ENCODE results near the gene TCEAL7.
"Not testable (repeated sequence)": the region's sequence is repeated elsewhere in the genome, so short reads cannot be mapped to it uniquely, and the experiment has no call there.

The TCEAL7 gene, protein sequence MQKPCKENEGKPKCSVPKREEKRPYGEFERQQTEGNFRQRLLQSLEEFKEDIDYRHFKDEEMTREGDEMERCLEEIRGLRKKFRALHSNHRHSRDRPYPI

DNA sequence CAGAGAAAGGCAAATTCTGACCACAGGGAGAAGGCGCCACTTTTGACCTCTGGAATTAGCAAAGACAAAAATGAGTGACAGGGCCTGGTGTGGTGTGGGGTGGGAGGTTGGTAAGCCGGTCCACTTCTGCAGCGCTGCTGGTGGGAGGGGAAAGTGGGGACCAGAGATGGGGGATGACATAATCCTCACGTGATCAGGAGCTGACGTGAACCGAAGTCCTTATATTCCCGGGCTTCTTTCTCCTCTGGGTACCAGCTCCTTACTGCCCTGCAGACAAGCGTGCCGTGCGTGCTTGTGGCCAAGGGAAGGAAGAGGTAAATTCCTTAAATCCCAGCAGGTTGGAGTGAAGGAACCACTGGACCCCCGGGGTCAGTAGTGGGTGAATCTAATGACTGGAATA is at the start of gene TCEAL7:
TSS of gene TCEAL7 (plus strand) at position 249 of the 400 bp plus-strand sequence. CDS start 1,165 bp downstream, outside the sequence.
- DNase-seq (ENCODE audit: low read depth), result peak; percentile 23
- TF ChIP-seq, protein P1, sequence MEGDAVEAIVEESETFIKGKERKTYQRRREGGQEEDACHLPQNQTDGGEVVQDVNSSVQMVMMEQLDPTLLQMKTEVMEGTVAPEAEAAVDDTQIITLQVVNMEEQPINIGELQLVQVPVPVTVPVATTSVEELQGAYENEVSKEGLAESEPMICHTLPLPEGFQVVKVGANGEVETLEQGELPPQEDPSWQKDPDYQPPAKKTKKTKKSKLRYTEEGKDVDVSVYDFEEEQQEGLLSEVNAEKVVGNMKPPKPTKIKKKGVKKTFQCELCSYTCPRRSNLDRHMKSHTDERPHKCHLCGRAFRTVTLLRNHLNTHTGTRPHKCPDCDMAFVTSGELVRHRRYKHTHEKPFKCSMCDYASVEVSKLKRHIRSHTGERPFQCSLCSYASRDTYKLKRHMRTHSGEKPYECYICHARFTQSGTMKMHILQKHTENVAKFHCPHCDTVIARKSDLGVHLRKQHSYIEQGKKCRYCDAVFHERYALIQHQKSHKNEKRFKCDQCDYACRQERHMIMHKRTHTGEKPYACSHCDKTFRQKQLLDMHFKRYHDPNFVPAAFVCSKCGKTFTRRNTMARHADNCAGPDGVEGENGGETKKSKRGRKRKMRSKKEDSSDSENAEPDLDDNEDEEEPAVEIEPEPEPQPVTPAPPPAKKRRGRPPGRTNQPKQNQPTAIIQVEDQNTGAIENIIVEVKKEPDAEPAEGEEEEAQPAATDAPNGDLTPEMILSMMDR (conservative IDR thresholded peaks at IDR 0.05; ENCODE audit: low read length), result no peak
- H3K4me3 ChIP-seq (ENCODE audit: low read length), result peak within 1 kb of the TSS; percentile 43

- DNase-seq (ENCODE audit: low read depth), result no peak
- H3K4me3 ChIP-seq (ENCODE audit: low read length), result no peak overlapping the region
- TF ChIP-seq, protein P1 (conservative IDR thresholded peaks at IDR 0.05; ENCODE audit: low read length), result no peak
Observed at GRCh38 chrX:103293118-103293517, 36.9 kb upstream of the TCEAL7 start.

DNA sequence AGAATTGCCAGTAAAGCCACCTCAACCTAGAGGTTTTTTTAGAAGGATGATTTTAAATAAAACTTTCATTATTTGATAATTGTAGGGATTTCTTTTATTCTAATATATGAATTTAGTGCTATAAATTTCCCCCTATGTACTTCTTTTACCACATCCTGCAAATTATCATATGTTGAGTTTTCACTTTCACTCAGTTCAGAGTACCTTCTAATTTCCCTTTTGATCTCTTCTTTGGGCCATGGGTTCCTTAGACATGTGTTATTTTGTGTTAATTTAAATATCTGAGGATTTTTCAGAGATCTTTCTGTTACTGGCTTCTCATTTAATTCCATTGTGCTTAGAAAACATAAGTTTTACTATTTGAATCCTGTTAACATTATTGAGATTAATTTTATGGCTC is 25.3 kb upstream of the TCEAL7 start:
- TF ChIP-seq, protein P1 (conservative IDR thresholded peaks at IDR 0.05; ENCODE audit: low read length), result no peak
- H3K4me3 ChIP-seq (ENCODE audit: low read length), result no peak overlapping the region
- DNase-seq (ENCODE audit: low read depth), result no peak

DNA sequence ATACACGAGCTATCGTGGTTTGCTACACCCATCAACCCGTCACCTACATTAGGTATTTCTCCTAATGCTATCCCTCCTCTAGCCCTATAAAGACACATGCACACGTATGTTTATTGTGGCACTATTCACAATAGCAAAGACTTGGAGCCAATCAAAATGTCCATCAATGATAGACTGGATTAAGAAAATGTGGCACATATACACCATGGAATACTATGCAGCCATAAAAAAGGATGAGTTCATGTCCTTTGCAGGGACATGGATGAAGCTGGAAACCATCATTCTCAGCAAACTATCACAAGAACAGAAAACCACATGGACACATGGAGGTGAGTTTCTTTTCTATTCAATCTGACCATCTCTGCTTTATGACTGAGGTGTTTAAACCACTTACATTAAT is 24.4 kb upstream of the TCEAL7 start:
- DNase-seq (ENCODE audit: low read depth); H3K4me3 ChIP-seq (ENCODE audit: low read length): not testable (repeated sequence)

DNA sequence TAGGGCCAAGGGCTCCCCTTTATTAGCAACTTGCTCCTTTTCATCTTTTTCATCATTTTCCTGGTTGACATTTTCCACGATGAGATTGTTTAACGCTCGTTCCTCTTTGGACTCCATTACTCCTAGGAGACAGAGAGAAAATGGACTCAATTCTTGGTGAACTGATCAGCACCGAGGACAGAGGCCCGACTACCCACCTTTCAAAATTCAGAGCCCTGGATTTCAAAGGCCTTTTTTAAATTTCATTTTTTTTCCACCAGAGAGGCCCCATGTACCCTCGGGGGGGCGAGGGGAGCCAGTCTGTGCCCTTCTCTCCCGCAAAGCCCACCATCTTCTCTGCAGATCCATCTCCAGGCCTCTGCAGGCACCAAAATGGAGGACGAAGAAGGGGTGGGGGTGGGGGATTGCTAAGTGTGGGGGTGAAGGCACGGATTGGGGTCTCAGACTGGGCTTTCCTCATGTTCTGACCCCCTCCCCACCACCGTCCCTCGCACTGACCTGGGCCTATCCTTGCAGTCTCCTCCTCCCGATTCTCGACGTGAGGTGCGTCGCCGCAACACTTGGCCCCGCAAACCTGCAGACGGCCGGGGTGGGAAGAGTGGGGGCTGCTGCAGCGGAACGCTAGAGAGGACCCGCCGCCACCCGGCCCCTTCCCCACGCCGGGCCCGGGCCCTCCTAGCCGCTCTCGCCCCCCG is 20.0 kb upstream of the TCEAL7 start:
- no peak overlapping the region for H3K4me3 ChIP-seq (ENCODE audit: low read length)
- DNase-seq (ENCODE audit: low read depth), result no peak
- TF ChIP-seq, protein P1 (conservative IDR thresholded peaks at IDR 0.05; ENCODE audit: low read length), result no peak

- peak within 1 kb of the TSS; percentile 17; the same call in 1 of the 2 replicates for H3K4me3 ChIP-seq (ENCODE audit: low read length)
- no peak for DNase-seq (ENCODE audit: low read depth)
- TF ChIP-seq, protein P1 (conservative IDR thresholded peaks at IDR 0.05; ENCODE audit: low read length), result no peak
Observed at GRCh38 chrX:103310555-103311398, 19.3 kb upstream of the TCEAL7 start, which contains the start of gene BEX2. TSS of gene BEX2 (minus strand) at chrX:103310990. CDS start at chrX:103309976, 1,014 bp downstream.

DNA sequence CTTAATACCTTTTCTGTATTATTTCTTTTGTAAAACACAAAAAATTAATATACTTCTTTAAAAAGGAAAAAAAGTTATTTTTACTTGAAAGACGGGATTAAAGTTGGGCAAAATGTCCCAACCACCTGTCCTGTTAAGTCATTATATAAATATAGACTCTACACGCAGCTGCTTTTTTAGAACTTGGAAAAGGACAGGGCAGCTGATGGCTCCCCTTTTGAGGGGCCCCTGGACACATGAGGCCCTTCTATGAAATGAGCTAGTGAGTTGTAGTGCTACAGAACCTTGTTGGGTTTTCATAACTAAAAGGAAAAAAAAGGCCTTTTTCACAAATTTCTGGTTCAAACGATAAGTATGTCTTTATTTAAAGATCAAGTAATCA is 18.6 kb upstream of the TCEAL7 start:
- no peak overlapping the region for H3K4me3 ChIP-seq (ENCODE audit: low read length)
- DNase-seq (ENCODE audit: low read depth), result no peak
- TF ChIP-seq, protein P1 (conservative IDR thresholded peaks at IDR 0.05; ENCODE audit: low read length), result no peak
